C4-2B (cell line): ENCODE measurements around the gene GNG11.

Experiments
- CTCF ChIP-seq: fragments of 450-650 bp; conservative IDR thresholded peaks from 2 replicates; pipeline ENCODE4 v1.5.1; 2017; ENCODE audit warnings: mild to moderate bottlenecking
- ZFX ChIP-seq: fragments of 450-650 bp; IDR thresholded peaks from 2 replicates; pipeline ENCODE4 v1.6.1; 2017

- no peak for TF ChIP-seq CTCF
- no peak for TF ChIP-seq ZFX
Measured at GRCh38 chr7:93941945-93942344, 20.4 kb downstream of the GNG11 start.
